CD4-positive, alpha-beta T cell treated with Interleukin-12 subunit alpha and Interleukin-12 subunit beta, for 1 hour (primary cell): ENCODE measurements around the gene ABL1.

Experiments used
- DNase-seq: peaks from one replicate; pipeline ENCODE4 v3.0.0-alpha.2; 2020

Gene ABL1

GRCh38 chr9:130921300-130921988, 86.4 kb downstream of the ABL1 start:
- no peak for DNase-seq

- no peak for DNase-seq
Measured at GRCh38 chr9:130921989-130922892, 87.2 kb downstream of the ABL1 start.

- no peak for DNase-seq
Measured at GRCh38 chr9:130922893-130923610, 88.0 kb downstream of the ABL1 start.

GRCh38 chr9:130923611-130924447, 88.8 kb downstream of the ABL1 start:
- DNase-seq: no peak

- no peak for DNase-seq
Measured at GRCh38 chr9:130924448-130924788, 89.4 kb downstream of the ABL1 start.

GRCh38 chr9:130925050-130925678, 90.1 kb downstream of the ABL1 start:
- DNase-seq: no peak

- no peak for DNase-seq
Measured at GRCh38 chr9:130927338-130927737, 92.3 kb downstream of the ABL1 start.

- no peak for DNase-seq
Measured at GRCh38 chr9:130927995-130928900, 93.2 kb downstream of the ABL1 start.

- no peak for DNase-seq
Measured at GRCh38 chr9:130929571-130930038, 94.6 kb downstream of the ABL1 start.

- DNase-seq: no peak
Measured at GRCh38 chr9:130930132-130930803, 95.2 kb downstream of the ABL1 start.

GRCh38 chr9:130930804-130931349, 95.8 kb downstream of the ABL1 start:
- no peak for DNase-seq

GRCh38 chr9:130931508-130932254, 96.6 kb downstream of the ABL1 start:
- DNase-seq: no peak

- no peak for DNase-seq
Measured at GRCh38 chr9:130932255-130933079, 97.4 kb downstream of the ABL1 start.

GRCh38 chr9:130933114-130934046, 98.3 kb downstream of the ABL1 start:
- no peak for DNase-seq

- no peak for DNase-seq
Measured at GRCh38 chr9:130934246-130934645, 99.2 kb downstream of the ABL1 start.

GRCh38 chr9:130934702-130935647, 99.9 kb downstream of the ABL1 start:
- DNase-seq: no peak
